ENCODE data around the gene PRRG2. TPM values are rescaled to one million over a fixed set of nuclear protein-coding genes. Genes with fewer than 3 reads are reported as not detected.

PRRG2 gene
- polyA plus RNA-seq, 1 donor, result 11.4 TPM

DNA sequence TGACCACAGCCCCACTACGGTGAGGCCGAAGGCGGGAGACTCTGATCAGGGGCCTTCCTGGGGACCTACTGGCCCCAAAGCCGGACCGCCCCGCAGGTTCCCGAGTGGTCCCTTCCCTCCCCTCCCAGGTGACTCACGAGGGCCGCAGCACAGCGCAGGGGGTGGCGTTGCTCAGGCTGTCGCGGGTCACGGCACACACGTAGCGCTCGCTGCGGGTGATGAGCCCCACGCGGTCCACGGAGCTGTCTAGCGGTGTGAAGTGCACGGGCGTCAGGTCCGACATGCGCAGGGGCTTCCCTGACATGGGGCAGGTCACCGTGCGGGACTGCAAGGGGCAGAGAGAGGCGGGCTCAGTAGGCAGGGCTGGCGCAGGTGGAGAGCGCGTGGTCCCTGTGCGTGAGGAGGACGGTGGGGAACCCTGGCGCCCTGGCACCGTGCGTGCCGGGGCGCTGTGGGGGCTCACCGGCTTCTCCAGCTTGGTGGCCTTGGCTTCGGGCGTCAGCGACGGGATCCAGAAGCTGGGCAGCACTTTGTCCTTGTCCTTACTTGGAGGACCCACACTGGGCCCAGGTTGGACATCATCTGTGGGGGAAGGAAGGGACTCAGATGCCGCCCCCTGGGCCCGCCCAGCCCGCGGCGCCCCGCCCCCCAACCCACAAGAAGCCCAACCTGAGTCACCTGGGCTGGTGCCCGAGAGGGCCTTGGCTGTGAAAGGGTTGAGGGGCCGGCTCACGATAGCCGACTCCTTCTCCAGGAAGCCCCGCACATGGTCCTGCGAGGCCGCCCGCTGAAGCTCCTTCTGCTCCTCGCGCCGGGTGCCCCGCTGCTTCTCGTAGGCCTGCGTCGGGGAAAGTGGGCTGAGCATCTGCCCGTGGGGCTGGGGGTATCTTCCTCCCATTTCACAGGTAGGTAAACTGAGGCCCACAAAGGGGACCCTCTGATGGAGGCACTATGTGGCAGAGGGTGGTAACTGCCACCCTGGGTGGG lies 24.4 kb upstream of the PRRG2 start:
- H3K4me1 ChIP-seq (ENCODE audit: control insufficient read depth, insufficient read depth, low read length), result peaks cover 50% of the 10 kb centered on the region
- peaks cover 10% of the 10 kb centered on the region for H3K9me3 ChIP-seq (ENCODE audit: control insufficient read depth, low read depth, low read length)
- peaks cover 54% of the 10 kb centered on the region for H3K36me3 ChIP-seq (ENCODE audit: control insufficient read depth, insufficient read depth, low read length)
- peak in 1 of 2 donors; percentile 29 for DNase-seq
- no CpG with 5 or more reads among the region's 66 CpGs for WGBS (ENCODE audit: insufficient coverage, low lambda C conversion rate)
- H3K27me3 ChIP-seq (ENCODE audit: control insufficient read depth, insufficient read depth, low read length), result no peaks in the 10 kb centered on the region
- H3K4me3 ChIP-seq (ENCODE audit: low read length), result no peak overlapping the region
- H3K27ac ChIP-seq (ENCODE audit: low read length), result no peak overlapping the region

DNA sequence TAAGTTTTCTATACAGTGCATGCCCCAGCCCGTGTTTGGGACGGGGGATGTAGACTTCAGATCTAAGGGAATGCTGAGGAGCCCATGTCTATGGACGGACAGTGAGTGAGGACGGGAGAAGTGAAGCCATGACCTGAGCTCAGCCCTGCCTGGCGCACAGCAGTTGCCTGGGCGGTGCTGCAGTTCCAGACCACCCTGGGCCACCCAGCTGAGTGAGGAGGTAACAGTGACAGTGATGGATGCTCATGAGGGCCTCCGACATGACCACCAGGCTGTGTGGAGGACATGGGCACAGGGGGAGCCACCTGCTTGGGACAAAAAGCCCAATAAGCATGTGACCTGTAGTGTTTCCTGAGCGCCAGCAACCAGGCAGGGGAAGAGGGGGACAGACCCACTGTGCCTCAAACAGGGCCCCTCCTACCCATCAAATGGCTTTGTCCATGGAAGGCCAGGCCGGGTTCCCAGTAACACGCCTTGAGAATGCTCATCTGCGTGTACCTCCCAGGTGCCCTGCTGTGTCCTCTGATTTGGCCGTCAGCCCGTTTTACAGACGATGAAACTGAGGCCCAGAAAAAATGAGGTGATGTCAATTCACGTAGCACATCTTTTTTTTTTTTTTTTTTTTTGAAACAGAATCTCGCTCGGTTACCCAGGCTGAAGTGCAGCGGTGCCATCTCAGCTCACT lies 23.3 kb upstream of the PRRG2 start:
- Histone ChIP-seq H3K27me3 (ENCODE audit: control insufficient read depth, insufficient read depth, low read length) (no peaks in the 10 kb centered on the region), H3K36me3 (ENCODE audit: control insufficient read depth, insufficient read depth, low read length) (peaks cover 50% of the 10 kb centered on the region), H3K9me3 (ENCODE audit: control insufficient read depth, low read depth, low read length) (peaks cover 10% of the 10 kb centered on the region), H3K27ac (ENCODE audit: low read length) (no peak overlapping the region), H3K4me3 (ENCODE audit: low read length) (no peak overlapping the region), H3K4me1 (ENCODE audit: control insufficient read depth, insufficient read depth, low read length) (peaks cover 53% of the 10 kb centered on the region)
- WGBS (ENCODE audit: insufficient coverage, low lambda C conversion rate), result 93% methylated on average over 3 of the region's 18 CpGs
- no peak for DNase-seq

DNA sequence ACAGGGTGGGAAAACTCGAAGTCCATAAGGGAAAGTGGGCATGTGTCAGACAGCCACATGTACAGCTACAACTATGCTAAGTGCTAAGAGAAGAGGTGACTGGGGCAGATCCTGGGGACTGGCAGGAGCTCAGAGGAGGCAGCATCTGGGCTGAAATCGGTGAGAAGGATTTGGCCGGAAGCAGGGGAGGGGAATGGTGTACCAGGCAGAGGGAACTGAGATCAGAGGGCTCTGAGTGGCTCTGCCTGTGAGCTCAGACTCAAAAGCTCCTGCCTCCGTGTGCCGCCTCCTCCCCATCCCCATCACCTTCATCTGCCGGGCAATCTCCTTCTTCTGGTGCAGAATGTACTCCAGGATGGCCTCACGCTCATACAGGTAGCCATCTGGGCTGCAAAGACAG lies 22.5 kb upstream of the PRRG2 start:
- WGBS (ENCODE audit: insufficient coverage, low lambda C conversion rate), result no CpG with 5 or more reads among the region's 7 CpGs

DNA sequence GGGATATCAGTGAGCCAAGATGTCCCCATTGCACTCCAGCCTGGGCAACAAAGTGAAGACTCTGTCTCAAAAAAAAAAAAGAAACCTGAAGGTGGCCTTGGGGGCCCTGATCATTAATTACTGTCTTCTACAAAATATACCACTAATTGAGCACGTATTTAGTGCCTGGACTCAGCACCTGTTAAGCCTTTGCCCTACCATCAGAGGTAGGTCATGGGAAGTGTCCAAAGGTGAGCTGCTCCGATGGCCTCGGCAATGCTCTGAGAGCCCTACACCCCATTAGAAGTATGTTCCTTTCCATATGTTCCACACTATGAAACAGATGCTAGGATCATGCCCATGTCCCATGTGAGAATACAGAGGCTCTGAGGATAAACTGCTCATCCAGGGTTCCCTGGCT lies 21.7 kb upstream of the PRRG2 start:
- DNase-seq, result no peak
- no peaks in the 10 kb centered on the region for H3K27me3 ChIP-seq (ENCODE audit: control insufficient read depth, insufficient read depth, low read length)
- H3K27ac ChIP-seq (ENCODE audit: low read length), result no peak overlapping the region
- peaks cover 50% of the 10 kb centered on the region for H3K36me3 ChIP-seq (ENCODE audit: control insufficient read depth, insufficient read depth, low read length)
- WGBS (ENCODE audit: insufficient coverage, low lambda C conversion rate), result no CpG with 5 or more reads among the region's 3 CpGs
- H3K9me3 ChIP-seq (ENCODE audit: control insufficient read depth, low read depth, low read length), result peaks cover 10% of the 10 kb centered on the region
- peaks cover 43% of the 10 kb centered on the region for H3K4me1 ChIP-seq (ENCODE audit: control insufficient read depth, insufficient read depth, low read length)
- H3K4me3 ChIP-seq (ENCODE audit: low read length), result no peak overlapping the region

More for the DNA sequence above, 22.5 kb upstream of the PRRG2 start:
- Histone ChIP-seq H3K36me3 (ENCODE audit: control insufficient read depth, insufficient read depth, low read length) (peaks cover 50% of the 10 kb centered on the region), H3K4me1 (ENCODE audit: control insufficient read depth, insufficient read depth, low read length) (peaks cover 50% of the 10 kb centered on the region), H3K9me3 (ENCODE audit: control insufficient read depth, low read depth, low read length) (peaks cover 10% of the 10 kb centered on the region), H3K4me3 (ENCODE audit: low read length) (no peak overlapping the region), H3K27me3 (ENCODE audit: control insufficient read depth, insufficient read depth, low read length) (no peaks in the 10 kb centered on the region), H3K27ac (ENCODE audit: low read length) (no peak overlapping the region)
- no peak for DNase-seq

DNA sequence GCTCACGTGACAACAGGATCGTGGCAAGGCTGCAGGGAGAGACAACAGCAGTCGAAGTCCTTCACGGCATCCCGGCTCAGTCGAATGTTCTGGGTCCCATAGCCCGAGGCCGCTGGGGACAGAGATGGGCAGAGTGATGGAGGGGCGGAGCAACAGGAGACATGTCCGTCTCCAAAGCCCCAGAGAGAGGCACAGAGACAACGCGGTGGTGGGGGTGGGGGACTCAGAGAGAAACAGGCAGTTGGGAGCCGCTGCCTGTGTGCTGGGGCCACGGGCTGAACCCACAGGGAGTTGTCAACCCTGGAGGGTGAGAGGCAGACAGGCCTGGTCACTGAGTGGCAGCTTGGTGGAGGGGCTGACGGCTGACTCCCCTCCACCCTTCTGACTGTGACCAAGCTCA lies 21.2 kb upstream of the PRRG2 start:
- Histone ChIP-seq H3K4me3 (ENCODE audit: low read length) (no peak overlapping the region), H3K4me1 (ENCODE audit: control insufficient read depth, insufficient read depth, low read length) (peaks cover 43% of the 10 kb centered on the region), H3K27me3 (ENCODE audit: control insufficient read depth, insufficient read depth, low read length) (no peaks in the 10 kb centered on the region), H3K36me3 (ENCODE audit: control insufficient read depth, insufficient read depth, low read length) (peaks cover 45% of the 10 kb centered on the region), H3K9me3 (ENCODE audit: control insufficient read depth, low read depth, low read length) (peaks cover 10% of the 10 kb centered on the region), H3K27ac (ENCODE audit: low read length) (peak overlapping the region; percentile 68)
- DNase-seq, result no peak
- WGBS (ENCODE audit: insufficient coverage, low lambda C conversion rate), result no CpG with 5 or more reads among the region's 15 CpGs

DNA sequence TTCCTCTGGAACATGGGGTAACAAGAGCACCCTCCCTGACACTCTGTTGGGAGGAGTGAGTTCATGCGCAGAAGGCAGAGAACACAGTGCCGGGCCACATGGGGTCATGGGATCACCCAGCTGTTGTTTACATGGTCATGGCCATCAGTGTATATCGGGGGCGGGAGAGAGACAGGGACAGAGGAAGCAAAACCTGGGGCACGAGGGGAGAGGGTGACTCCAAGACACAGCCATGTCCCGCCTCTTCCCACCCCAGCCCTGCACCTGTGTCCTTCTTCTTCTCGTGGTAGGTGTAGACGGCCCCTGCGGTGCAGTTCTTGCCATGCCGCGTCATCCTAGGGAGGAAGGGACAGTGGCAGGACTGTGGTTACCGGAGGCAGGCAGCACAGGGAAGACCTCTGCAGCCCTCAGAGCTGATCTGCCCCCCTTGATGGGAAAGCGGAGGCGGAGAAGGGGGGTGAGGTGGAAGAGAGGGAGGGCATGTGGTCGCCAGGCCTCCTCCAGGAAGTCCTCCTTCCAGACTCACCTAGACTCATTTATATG lies 20.7 kb upstream of the PRRG2 start:
- H3K27ac ChIP-seq (ENCODE audit: low read length), result peak overlapping the region; percentile 68
- H3K27me3 ChIP-seq (ENCODE audit: control insufficient read depth, insufficient read depth, low read length), result no peaks in the 10 kb centered on the region
- peaks cover 42% of the 10 kb centered on the region for H3K36me3 ChIP-seq (ENCODE audit: control insufficient read depth, insufficient read depth, low read length)
- DNase-seq, result peak in 1 of 2 donors; percentile 29
- H3K4me3 ChIP-seq (ENCODE audit: low read length), result no peak overlapping the region
- H3K9me3 ChIP-seq (ENCODE audit: control insufficient read depth, low read depth, low read length), result peaks cover 9% of the 10 kb centered on the region
- no CpG with 5 or more reads among the region's 15 CpGs for WGBS (ENCODE audit: insufficient coverage, low lambda C conversion rate)
- peaks cover 46% of the 10 kb centered on the region for H3K4me1 ChIP-seq (ENCODE audit: control insufficient read depth, insufficient read depth, low read length)

DNA sequence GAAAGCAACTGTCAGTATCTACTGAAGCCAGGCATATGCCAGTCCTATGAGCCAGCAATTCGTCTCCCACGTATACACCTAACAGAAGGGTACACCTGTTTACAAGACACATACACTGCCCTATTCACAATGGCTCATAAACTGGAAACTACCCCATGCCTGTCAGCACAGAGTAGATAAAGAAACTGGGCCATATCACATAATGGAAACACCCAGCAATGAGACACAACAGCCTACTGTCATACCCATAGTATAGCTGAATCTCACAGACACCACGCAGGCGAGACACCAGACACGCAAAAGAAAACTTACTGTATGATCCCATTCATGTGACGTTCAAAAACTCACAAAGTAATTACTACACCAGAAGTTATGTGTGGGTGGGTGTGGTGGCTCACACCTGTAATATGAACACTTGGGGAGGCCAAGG lies 16.5 kb upstream of the PRRG2 start:
- peak overlapping the region; percentile 31 for H3K27ac ChIP-seq (ENCODE audit: low read length)
- peak in 1 of 2 donors; percentile 46 for DNase-seq
- H3K36me3 ChIP-seq (ENCODE audit: control insufficient read depth, insufficient read depth, low read length), result peaks cover 5% of the 10 kb centered on the region
- no peaks in the 10 kb centered on the region for H3K27me3 ChIP-seq (ENCODE audit: control insufficient read depth, insufficient read depth, low read length)
- H3K9me3 ChIP-seq (ENCODE audit: control insufficient read depth, low read depth, low read length), result no peaks in the 10 kb centered on the region
- peaks cover 35% of the 10 kb centered on the region for H3K4me1 ChIP-seq (ENCODE audit: control insufficient read depth, insufficient read depth, low read length)
- no peak overlapping the region for H3K4me3 ChIP-seq (ENCODE audit: low read length)
- 60% methylated on average over 1 of the region's 6 CpGs for WGBS (ENCODE audit: insufficient coverage, low lambda C conversion rate)

DNA sequence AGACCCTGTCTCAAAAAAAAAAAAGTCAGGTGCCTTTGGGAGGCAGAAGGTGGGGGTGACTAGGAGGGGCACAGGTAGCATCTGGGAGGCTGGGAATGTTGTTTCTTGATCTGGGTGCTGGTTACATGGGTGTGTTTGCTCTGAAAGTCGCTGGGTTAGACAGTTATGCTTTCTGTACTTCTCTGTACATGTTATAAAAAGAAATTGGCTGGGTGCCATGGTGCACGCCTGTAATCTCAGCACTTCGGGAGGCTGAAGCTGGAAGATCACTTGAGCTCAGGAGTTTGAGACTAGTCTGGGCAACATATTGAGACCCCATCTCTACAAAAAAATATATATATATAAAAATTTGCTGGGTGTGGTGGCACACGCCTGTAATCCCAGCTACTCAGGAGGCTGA lies 15.9 kb upstream of the PRRG2 start:
- peak in 1 of 2 donors; percentile 71 for DNase-seq
- no peaks in the 10 kb centered on the region for H3K9me3 ChIP-seq (ENCODE audit: control insufficient read depth, low read depth, low read length)
- no CpG with 5 or more reads among the region's 4 CpGs for WGBS (ENCODE audit: insufficient coverage, low lambda C conversion rate)
- H3K27ac ChIP-seq (ENCODE audit: low read length), result peak overlapping the region; percentile 31
- no peaks in the 10 kb centered on the region for H3K27me3 ChIP-seq (ENCODE audit: control insufficient read depth, insufficient read depth, low read length)
- peaks cover 34% of the 10 kb centered on the region for H3K4me1 ChIP-seq (ENCODE audit: control insufficient read depth, insufficient read depth, low read length)
- H3K36me3 ChIP-seq (ENCODE audit: control insufficient read depth, insufficient read depth, low read length), result no peaks in the 10 kb centered on the region
- no peak overlapping the region for H3K4me3 ChIP-seq (ENCODE audit: low read length)

DNA sequence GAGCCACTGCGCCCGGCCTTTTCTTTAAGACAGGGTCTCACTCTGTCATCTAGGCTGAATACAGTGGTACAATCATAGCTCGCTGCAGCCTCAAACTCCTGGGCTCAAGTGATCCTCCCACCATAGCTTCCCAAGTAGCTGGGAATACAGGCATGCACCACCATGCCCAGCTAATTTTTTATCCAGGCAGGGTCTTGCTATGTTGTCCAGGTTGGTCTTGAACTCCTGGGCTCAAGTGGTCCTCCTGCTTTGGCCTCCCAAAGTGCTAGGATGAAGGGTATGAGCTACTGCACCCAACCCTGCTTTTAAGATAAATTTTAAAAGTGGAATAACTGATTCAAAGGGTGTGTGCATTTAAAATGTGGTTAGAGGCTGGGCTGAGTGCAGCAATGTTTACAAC lies 14.8 kb upstream of the PRRG2 start:
- DNase-seq, result no peak
- Histone ChIP-seq H3K36me3 (ENCODE audit: control insufficient read depth, insufficient read depth, low read length) (no peaks in the 10 kb centered on the region), H3K27ac (ENCODE audit: low read length) (no peak overlapping the region), H3K4me1 (ENCODE audit: control insufficient read depth, insufficient read depth, low read length) (peaks cover 33% of the 10 kb centered on the region), H3K4me3 (ENCODE audit: low read length) (no peak overlapping the region), H3K9me3 (ENCODE audit: control insufficient read depth, low read depth, low read length) (no peaks in the 10 kb centered on the region), H3K27me3 (ENCODE audit: control insufficient read depth, insufficient read depth, low read length) (no peaks in the 10 kb centered on the region)
- no CpG with 5 or more reads among the region's 3 CpGs for WGBS (ENCODE audit: insufficient coverage, low lambda C conversion rate)

DNA sequence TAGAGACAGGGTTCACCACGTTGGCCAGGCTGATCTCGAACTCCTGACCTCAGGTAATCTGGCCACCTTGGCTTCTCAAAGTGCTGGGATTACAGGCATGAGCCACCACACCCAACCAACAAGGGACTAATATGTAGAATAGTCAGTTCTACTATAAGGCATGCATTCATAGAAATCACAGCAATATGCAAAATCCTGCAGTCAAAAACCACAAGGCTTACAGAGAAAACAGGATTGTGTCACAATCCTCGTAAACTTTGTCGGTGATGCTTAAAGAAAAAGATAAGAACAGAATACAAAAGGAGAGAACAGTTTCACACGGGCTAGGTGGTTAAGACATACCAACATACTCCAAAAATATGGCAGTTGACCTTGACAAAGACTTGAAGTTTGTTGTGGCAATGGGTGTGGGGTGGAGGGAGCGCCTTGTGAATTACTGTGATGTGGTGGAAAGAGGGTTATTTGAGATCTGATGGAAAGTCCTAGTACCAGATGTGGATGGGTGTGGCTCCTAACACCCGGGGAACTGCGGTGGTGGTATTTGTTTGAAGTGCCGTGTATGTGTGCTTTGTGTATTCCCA lies 13.2 kb upstream of the PRRG2 start:
- peak in 1 of 2 donors; percentile 45 for DNase-seq
- no peak overlapping the region for H3K4me3 ChIP-seq (ENCODE audit: low read length)
- H3K27me3 ChIP-seq (ENCODE audit: control insufficient read depth, insufficient read depth, low read length), result no peaks in the 10 kb centered on the region
- H3K36me3 ChIP-seq (ENCODE audit: control insufficient read depth, insufficient read depth, low read length), result no peaks in the 10 kb centered on the region
- H3K4me1 ChIP-seq (ENCODE audit: control insufficient read depth, insufficient read depth, low read length), result peaks cover 32% of the 10 kb centered on the region
- 48% methylated on average over 3 of the region's 9 CpGs for WGBS (ENCODE audit: insufficient coverage, low lambda C conversion rate)
- peak overlapping the region; percentile 11 for H3K27ac ChIP-seq (ENCODE audit: low read length)
- no peaks in the 10 kb centered on the region for H3K9me3 ChIP-seq (ENCODE audit: control insufficient read depth, low read depth, low read length)
